Measurements from ENCODE around the gene FOXD4L3.
"Not testable (repeated sequence)": the region's sequence is repeated elsewhere in the genome, so short reads cannot be mapped to it uniquely, and the experiment has no call there.

- TF ChIP-seq CTCF, POLR2A (IDR thresholded peaks at IDR 0.05): not testable (repeated sequence)
Measured at GRCh38 chr9:68303771-68304170, 1.1 kb downstream of the FOXD4L3 start.

Measured in lower leg skin (tissue), 3 donors.